Erythroblast (primary cell): Measurements from ENCODE around the gene DSP.

Experiments
- GATA1 ChIP-seq: IDR thresholded peaks from 2 replicates; pipeline ENCODE4 v1.6.1; 2011; ENCODE audit warnings: low read depth, mild to moderate bottlenecking, control low read depth, low read length, moderate library complexity
- POLR2A ChIP-seq: IDR thresholded peaks from 2 replicates; pipeline ENCODE4 v1.6.1; 2011; ENCODE audit warnings: mild to moderate bottlenecking, low read length

GRCh38 chr6:7555671-7556070, 14.2 kb downstream of the DSP start:
- TF ChIP-seq POLR2A (no peak), GATA1 (no peak)
